ENCODE data around the gene CGAS. TPM values are rescaled to one million over a fixed set of nuclear protein-coding genes. Genes with fewer than 3 reads are reported as not detected.

Gene CGAS
- total RNA-seq (ENCODE audit: low replicate concordance) = 5.4 and 7.2 TPM in 2 replicates

DNA sequence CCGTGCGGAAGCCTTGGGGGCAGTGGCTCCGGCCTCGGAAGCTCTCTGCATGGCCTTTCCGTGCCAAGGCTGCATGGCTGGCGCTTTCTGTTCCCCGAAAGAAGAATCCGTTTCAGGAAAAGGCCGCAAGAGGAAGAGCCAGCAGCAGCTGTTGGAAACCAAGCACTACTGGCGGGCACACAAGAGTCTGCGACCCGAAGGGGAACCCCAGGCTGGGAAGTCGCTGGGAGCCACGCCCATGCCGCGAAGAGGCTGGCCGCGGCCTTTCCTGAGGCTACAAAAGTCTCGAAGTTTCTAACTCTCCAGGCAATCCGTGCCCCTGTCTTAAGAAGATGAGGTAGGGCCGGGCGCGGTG lies at the start of gene CGAS:
Gene CGAS (minus strand): TSS at position 191 of the 355 bp plus-strand sequence. CDS start 116 bp downstream, at position 75.
- peak within 1 kb of the TSS; percentile 76 for H3K4me3 ChIP-seq (ENCODE audit: low read depth, low read length)
- peak; percentile 68 for DNase-seq (ENCODE audit: low read depth)
- TF ChIP-seq, protein P1, sequence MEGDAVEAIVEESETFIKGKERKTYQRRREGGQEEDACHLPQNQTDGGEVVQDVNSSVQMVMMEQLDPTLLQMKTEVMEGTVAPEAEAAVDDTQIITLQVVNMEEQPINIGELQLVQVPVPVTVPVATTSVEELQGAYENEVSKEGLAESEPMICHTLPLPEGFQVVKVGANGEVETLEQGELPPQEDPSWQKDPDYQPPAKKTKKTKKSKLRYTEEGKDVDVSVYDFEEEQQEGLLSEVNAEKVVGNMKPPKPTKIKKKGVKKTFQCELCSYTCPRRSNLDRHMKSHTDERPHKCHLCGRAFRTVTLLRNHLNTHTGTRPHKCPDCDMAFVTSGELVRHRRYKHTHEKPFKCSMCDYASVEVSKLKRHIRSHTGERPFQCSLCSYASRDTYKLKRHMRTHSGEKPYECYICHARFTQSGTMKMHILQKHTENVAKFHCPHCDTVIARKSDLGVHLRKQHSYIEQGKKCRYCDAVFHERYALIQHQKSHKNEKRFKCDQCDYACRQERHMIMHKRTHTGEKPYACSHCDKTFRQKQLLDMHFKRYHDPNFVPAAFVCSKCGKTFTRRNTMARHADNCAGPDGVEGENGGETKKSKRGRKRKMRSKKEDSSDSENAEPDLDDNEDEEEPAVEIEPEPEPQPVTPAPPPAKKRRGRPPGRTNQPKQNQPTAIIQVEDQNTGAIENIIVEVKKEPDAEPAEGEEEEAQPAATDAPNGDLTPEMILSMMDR (IDR thresholded peaks at IDR 0.05; ENCODE audit: insufficient read depth, low read length) = no peak

DNA sequence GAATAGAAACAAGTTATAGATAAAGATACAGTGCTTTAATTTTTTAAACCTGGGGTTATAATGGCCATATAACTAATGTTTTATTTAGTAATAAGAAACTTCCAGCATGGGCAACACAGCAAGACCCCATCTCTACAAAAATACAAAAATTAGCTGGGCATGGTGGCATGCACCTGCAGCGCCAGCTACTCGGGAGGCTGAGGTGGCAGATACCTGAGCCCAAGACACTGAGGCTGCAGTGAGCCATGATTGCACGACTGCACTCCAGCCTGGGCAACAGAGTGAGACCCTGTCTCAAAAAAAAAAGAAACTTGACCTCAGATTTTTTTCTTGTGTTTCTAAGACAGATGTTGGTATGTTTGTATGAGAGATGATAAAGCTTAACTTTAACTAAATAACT lies 45.8 kb upstream of the CGAS start:
- H3K4me3 ChIP-seq (ENCODE audit: low read depth, low read length) = no peak overlapping the region
- TF ChIP-seq, protein P1 (IDR thresholded peaks at IDR 0.05; ENCODE audit: insufficient read depth, low read length) = no peak
- DNase-seq (ENCODE audit: low read depth) = no peak

DNA sequence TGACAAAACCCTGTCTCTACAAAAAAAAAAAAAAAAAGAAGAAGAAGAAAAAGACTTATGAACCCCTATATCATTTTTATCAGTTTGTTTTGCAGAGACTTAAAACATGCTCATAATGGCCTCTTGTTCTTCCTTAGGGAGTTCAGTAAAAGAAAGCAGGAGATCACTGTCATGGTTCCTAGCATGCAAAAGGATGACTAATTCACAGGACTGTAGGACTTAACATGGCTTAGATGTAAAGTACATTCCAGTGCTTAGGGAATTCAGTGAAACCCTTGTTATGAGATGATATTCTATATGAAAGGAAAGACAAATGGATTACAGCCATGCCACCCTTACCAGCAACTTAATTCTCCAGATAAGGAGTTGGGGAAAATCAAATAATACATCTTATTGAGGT lies 39.3 kb upstream of the CGAS start:
- no peak overlapping the region for H3K4me3 ChIP-seq (ENCODE audit: low read depth, low read length)
- no peak for DNase-seq (ENCODE audit: low read depth)
- TF ChIP-seq, protein P1 (IDR thresholded peaks at IDR 0.05; ENCODE audit: insufficient read depth, low read length) = no peak

- DNase-seq (ENCODE audit: low read depth) = no peak
- TF ChIP-seq, protein P1 (IDR thresholded peaks at IDR 0.05; ENCODE audit: insufficient read depth, low read length) = no peak
- H3K4me3 ChIP-seq (ENCODE audit: low read depth, low read length) = no peak overlapping the region
Observed at GRCh38 chr6:73487473-73487872, 35.4 kb upstream of the CGAS start.

- H3K4me3 ChIP-seq (ENCODE audit: low read depth, low read length) = no peak overlapping the region
- no peak for DNase-seq (ENCODE audit: low read depth)
Observed at GRCh38 chr6:73484438-73484837, 32.3 kb upstream of the CGAS start.

GRCh38 chr6:73481969-73482368 lies 29.9 kb upstream of the CGAS start:
- TF ChIP-seq, protein P1 (IDR thresholded peaks at IDR 0.05; ENCODE audit: insufficient read depth, low read length) = no peak
- no peak for DNase-seq (ENCODE audit: low read depth)
- H3K4me3 ChIP-seq (ENCODE audit: low read depth, low read length) = no peak overlapping the region

More at GRCh38 chr6:73484438-73484837, 32.3 kb upstream of the CGAS start:
- TF ChIP-seq, protein P1 (IDR thresholded peaks at IDR 0.05; ENCODE audit: insufficient read depth, low read length) = no peak

GRCh38 chr6:73477407-73477806 lies 25.3 kb upstream of the CGAS start:
- no peak for DNase-seq (ENCODE audit: low read depth)
- no peak overlapping the region for H3K4me3 ChIP-seq (ENCODE audit: low read depth, low read length)
- TF ChIP-seq, protein P1 (IDR thresholded peaks at IDR 0.05; ENCODE audit: insufficient read depth, low read length) = no peak

Data from fibroblast of the aortic adventitia (primary cell).